ENCODE results near the gene P2RX3.
"Not testable (repeated sequence)": the region's sequence is repeated elsewhere in the genome, so short reads cannot be mapped to it uniquely, and the experiment has no call there.

The P2RX3 gene

GRCh38 chr11:57325735-57326048, 12.5 kb upstream of the P2RX3 start:
- DNase-seq: no peak

- no peak for DNase-seq
Measured at GRCh38 chr11:57327721-57328120, 10.4 kb upstream of the P2RX3 start.

GRCh38 chr11:57330029-57330428, 8.1 kb upstream of the P2RX3 start:
- DNase-seq: no peak

GRCh38 chr11:57331720-57332119, 6.4 kb upstream of the P2RX3 start:
- no peak for DNase-seq

GRCh38 chr11:57332694-57333440, 5.3 kb upstream of the P2RX3 start:
- no peak for DNase-seq

- DNase-seq: no peak
Measured at GRCh38 chr11:57335023-57335342, 3.2 kb upstream of the P2RX3 start.

- peak; percentile 91 for DNase-seq
Measured at GRCh38 chr11:57335343-57336110, 2.6 kb upstream of the P2RX3 start, which contains the start of gene SSRP1. SSRP1 (minus strand) TSS chr11:57335892; CDS start chr11:57335121, 771 bp downstream.

GRCh38 chr11:57336111-57336666, 2.0 kb upstream of the P2RX3 start:
- DNase-seq: no peak

GRCh38 chr11:57336856-57337255, 1.3 kb upstream of the P2RX3 start:
- DNase-seq: not testable (repeated sequence)

GRCh38 chr11:57339328-57339727, 1.2 kb downstream of the P2RX3 start:
- no peak for DNase-seq

GRCh38 chr11:57340039-57340615, 2.0 kb downstream of the P2RX3 start:
- no peak for DNase-seq

- no peak for DNase-seq
Measured at GRCh38 chr11:57341250-57341808, 3.2 kb downstream of the P2RX3 start.

- DNase-seq: no peak
Measured at GRCh38 chr11:57342702-57343101, 4.5 kb downstream of the P2RX3 start.

- DNase-seq: no peak
Measured at GRCh38 chr11:57343825-57344224, 5.7 kb downstream of the P2RX3 start.

- DNase-seq: no peak
Measured at GRCh38 chr11:57344826-57345225, 6.7 kb downstream of the P2RX3 start.

GRCh38 chr11:57345555-57346211, 7.5 kb downstream of the P2RX3 start:
- peak; percentile 71 for DNase-seq

- DNase-seq: no peak
Measured at GRCh38 chr11:57347336-57347735, 9.2 kb downstream of the P2RX3 start.

- no peak for DNase-seq
Measured at GRCh38 chr11:57348052-57348451, 9.9 kb downstream of the P2RX3 start.

GRCh38 chr11:57348636-57349313, 10.6 kb downstream of the P2RX3 start:
- no peak for DNase-seq

- DNase-seq: peak; percentile 58
Measured at GRCh38 chr11:57349491-57350274, 11.5 kb downstream of the P2RX3 start.

- DNase-seq: peak; percentile 6
Measured at GRCh38 chr11:57353036-57353435, 14.9 kb downstream of the P2RX3 start.

Data from left hindlimb (tissue), 1 donor.